Naive B cell (primary cell): Measurements from ENCODE around the gene UGT1A7. TPM values are rescaled to one million over a fixed set of nuclear protein-coding genes. Genes with fewer than 3 reads are reported as not detected.
"Not testable (repeated sequence)": the region's sequence is repeated elsewhere in the genome, so short reads cannot be mapped to it uniquely, and the experiment has no call there.

Source experiments
- ATAC-seq, 2 donors: fragments of 150-1000 bp; cut with Tn5 transposase; 2 replicates each; pipeline ENCODE4 v1.10.0; 2021; ENCODE audit warnings: low read depth in 2 of 2, mild to moderate bottlenecking in 2 of 2, moderate library complexity in 2 of 2
- DNase-seq: peaks from one replicate; pipeline ENCODE4 v3.0.0; 2022
- H3K27ac Mint-ChIP-seq, 6 donors: one replicate each; pipeline ENCODE4 v1.8.0; 2020 to 2022; ENCODE audit warnings: mild to moderate bottlenecking in 6 of 6, mixed read lengths in 6 of 6, moderate library complexity in 5 of 6, inconsistent platforms in 2 of 6
- H3K27me3 Mint-ChIP-seq, 3 donors: one replicate each; pipeline ENCODE4 v1.8.0; 2021 to 2022; ENCODE audit warnings: mixed read lengths in 3 of 3, mild to moderate bottlenecking in 1 of 3
- H3K36me3 Mint-ChIP-seq, 2 donors: one replicate each; pipeline ENCODE4 v1.8.0; 2020 to 2022; ENCODE audit warnings: mixed read lengths in 2 of 2, inconsistent platforms in 1 of 2, mild to moderate bottlenecking in 1 of 2
- H3K4me1 Mint-ChIP-seq, 3 donors: one replicate each; pipeline ENCODE4 v1.8.0; 2020 to 2022; ENCODE audit warnings: mixed read lengths in 3 of 3, inconsistent platforms in 1 of 3, mild to moderate bottlenecking in 1 of 3, moderate library complexity in 1 of 3
- H3K4me3 Mint-ChIP-seq, 8 donors: one replicate each; pipeline ENCODE4 v1.8.0; 2020 to 2022; ENCODE audit warnings: mild to moderate bottlenecking in 8 of 8, mixed read lengths in 8 of 8, moderate library complexity in 8 of 8, inconsistent platforms in 2 of 8
- H3K9me3 Mint-ChIP-seq, 7 donors: one replicate each; pipeline ENCODE4 v1.8.0; 2020 to 2022; ENCODE audit warnings: mixed read lengths in 7 of 7, mild to moderate bottlenecking in 5 of 7, inconsistent platforms in 2 of 7, moderate library complexity in 1 of 7
- polyA plus RNA-seq, 6 donors: library from polyadenylated mRNA; unstranded; fragments of 300-500 nt; fragmentation: Illumina TruSeq; gene quantifications; one replicate each; pipeline ENCODE4 v1.2.3, GENCODE V29; 2021; ENCODE audit warnings: low read depth in 6 of 6

UGT1A7 gene
- polyA plus RNA-seq: not detected

GRCh38 chr2:233681521-233682099 is at the start of gene UGT1A7:
Gene UGT1A7, plus strand, starts transcription at chr2:233681901. Its CDS starts 37 bp downstream, at chr2:233681938.
- H3K4me1 Mint-ChIP-seq: peaks cover 0 to 20% (median 13%) of the 10 kb centered on the region in 3 donors
- no peak for DNase-seq
- no peaks in the 10 kb centered on the region for H3K9me3 Mint-ChIP-seq
- H3K36me3 Mint-ChIP-seq: no peaks in the 10 kb centered on the region
- peak within 1 kb of the TSS in 2 of 8 donors; percentile 9 to 36 for H3K4me3 Mint-ChIP-seq
- ATAC-seq: no peak
- peak within 1 kb of the TSS in 1 of 6 donors; percentile 54 for H3K27ac Mint-ChIP-seq
- H3K27me3 Mint-ChIP-seq: peaks cover 5 to 14% (median 5%) of the 10 kb centered on the region in 3 donors

- H3K4me3 Mint-ChIP-seq, ATAC-seq: not testable (repeated sequence)
These were observed 45.4 kb upstream of the UGT1A7 start, which contains the start of gene UGT1A10 for GRCh38 chr2:233636306-233636705. Gene UGT1A10, plus strand, starts transcription at chr2:233636448. Its CDS starts 75 bp downstream, at chr2:233636523.

GRCh38 chr2:233638836-233639235 is 42.9 kb upstream of the UGT1A7 start:
- Mint-ChIP-seq H3K36me3 (peaks cover 0 to 8% of the 10 kb centered on the region in 2 donors), H3K9me3 (peaks cover 2 to 12% (median 7%) of the 10 kb centered on the region in 7 donors), H3K27me3 (peaks cover 33 to 40% (median 39%) of the 10 kb centered on the region in 3 donors), H3K4me3 (no peak overlapping the region), H3K27ac (no peak overlapping the region), H3K4me1 (peaks cover 0 to 5% (median 3%) of the 10 kb centered on the region in 3 donors)
- no peak for DNase-seq
- peak in 1 of 2 donors; percentile 37 for ATAC-seq

More at GRCh38 chr2:233636306-233636705, 45.4 kb upstream of the UGT1A7 start, which contains the start of gene UGT1A10:
- DNase-seq, H3K4me1 Mint-ChIP-seq, H3K36me3 Mint-ChIP-seq, H3K27ac Mint-ChIP-seq: not testable (repeated sequence)
- Mint-ChIP-seq H3K27me3 (peaks cover 43 to 57% (median 49%) of the 10 kb centered on the region in 3 donors), H3K9me3 (peaks cover 0 to 12% (median 2%) of the 10 kb centered on the region in 7 donors)

GRCh38 chr2:233639860-233640259 is 41.8 kb upstream of the UGT1A7 start:
- DNase-seq (no peak), ATAC-seq (no peak)
- Mint-ChIP-seq H3K27me3 (peaks cover 23 to 29% (median 29%) of the 10 kb centered on the region in 3 donors), H3K4me3 (no peak overlapping the region), H3K4me1 (peaks cover 0 to 5% (median 3%) of the 10 kb centered on the region in 3 donors), H3K27ac (no peak overlapping the region), H3K36me3 (peaks cover 0 to 8% of the 10 kb centered on the region in 2 donors), H3K9me3 (peaks cover 2 to 13% (median 10%) of the 10 kb centered on the region in 7 donors)

GRCh38 chr2:233643128-233643527 is 38.6 kb upstream of the UGT1A7 start:
- H3K4me3 Mint-ChIP-seq: no peak overlapping the region
- peaks cover 12 to 21% (median 19%) of the 10 kb centered on the region in 3 donors for H3K27me3 Mint-ChIP-seq
- H3K27ac Mint-ChIP-seq: no peak overlapping the region
- ATAC-seq: no peak
- peaks cover 9 to 25% of the 10 kb centered on the region in 2 donors for H3K36me3 Mint-ChIP-seq
- no peak for DNase-seq
- H3K9me3 Mint-ChIP-seq: peaks cover 12 to 38% (median 29%) of the 10 kb centered on the region in 7 donors
- peaks cover 0 to 5% (median 3%) of the 10 kb centered on the region in 3 donors for H3K4me1 Mint-ChIP-seq

- not testable (repeated sequence) for H3K27ac Mint-ChIP-seq, H3K4me1 Mint-ChIP-seq, H3K4me3 Mint-ChIP-seq, DNase-seq, ATAC-seq
- Mint-ChIP-seq H3K27me3 (peaks cover 12 to 26% (median 19%) of the 10 kb centered on the region in 3 donors), H3K36me3 (peaks cover 9 to 25% of the 10 kb centered on the region in 2 donors), H3K9me3 (peaks cover 12 to 38% (median 29%) of the 10 kb centered on the region in 7 donors)
These were observed 35.7 kb upstream of the UGT1A7 start for GRCh38 chr2:233646033-233646432.

- DNase-seq (no peak), ATAC-seq (no peak)
- Mint-ChIP-seq H3K4me1 (no peaks in the 10 kb centered on the region), H3K9me3 (peaks cover 5 to 20% (median 16%) of the 10 kb centered on the region in 7 donors), H3K27me3 (peaks cover 17 to 36% (median 20%) of the 10 kb centered on the region in 3 donors), H3K36me3 (peaks cover 9 to 17% of the 10 kb centered on the region in 2 donors), H3K27ac (peak overlapping the region in 1 of 6 donors; percentile 53), H3K4me3 (no peak overlapping the region)
These were observed 30.7 kb upstream of the UGT1A7 start for GRCh38 chr2:233650981-233651380.

GRCh38 chr2:233651430-233651829 is 30.3 kb upstream of the UGT1A7 start:
- H3K27ac Mint-ChIP-seq: no peak overlapping the region
- peaks cover 3 to 18% (median 13%) of the 10 kb centered on the region in 7 donors for H3K9me3 Mint-ChIP-seq
- H3K36me3 Mint-ChIP-seq: peaks cover 9 to 14% of the 10 kb centered on the region in 2 donors
- H3K4me1 Mint-ChIP-seq: no peaks in the 10 kb centered on the region
- ATAC-seq (no peak), DNase-seq (no peak)
- peaks cover 14 to 34% (median 18%) of the 10 kb centered on the region in 3 donors for H3K27me3 Mint-ChIP-seq
- H3K4me3 Mint-ChIP-seq: no peak overlapping the region

GRCh38 chr2:233654501-233654900 is 27.2 kb upstream of the UGT1A7 start:
- Mint-ChIP-seq H3K36me3 (no peaks in the 10 kb centered on the region), H3K9me3 (peaks cover 0 to 5% (median 0%) of the 10 kb centered on the region in 7 donors), H3K4me1 (no peaks in the 10 kb centered on the region), H3K27me3 (peaks cover 7 to 38% (median 9%) of the 10 kb centered on the region in 3 donors), H3K27ac (no peak overlapping the region), H3K4me3 (no peak overlapping the region)
- DNase-seq (no peak), ATAC-seq (no peak)

GRCh38 chr2:233655043-233655442 is 26.7 kb upstream of the UGT1A7 start:
- Mint-ChIP-seq H3K27me3 (peaks cover 12 to 39% (median 15%) of the 10 kb centered on the region in 3 donors), H3K36me3 (no peaks in the 10 kb centered on the region)
- no peak for ATAC-seq

GRCh38 chr2:233655943-233656342 is 25.8 kb upstream of the UGT1A7 start:
- H3K4me1 Mint-ChIP-seq, H3K27ac Mint-ChIP-seq, H3K4me3 Mint-ChIP-seq, H3K36me3 Mint-ChIP-seq, H3K9me3 Mint-ChIP-seq, DNase-seq, ATAC-seq: not testable (repeated sequence)
- H3K27me3 Mint-ChIP-seq: peaks cover 16 to 42% (median 18%) of the 10 kb centered on the region in 3 donors

More at GRCh38 chr2:233655043-233655442, 26.7 kb upstream of the UGT1A7 start:
- Mint-ChIP-seq H3K4me3 (no peak overlapping the region), H3K9me3 (peaks cover 0 to 5% (median 0%) of the 10 kb centered on the region in 7 donors), H3K4me1 (no peaks in the 10 kb centered on the region), H3K27ac (no peak overlapping the region)
- DNase-seq: no peak

- no peak overlapping the region for H3K4me3 Mint-ChIP-seq
- DNase-seq (no peak), ATAC-seq (no peak)
- H3K9me3 Mint-ChIP-seq: peaks cover 0 to 5% (median 0%) of the 10 kb centered on the region in 7 donors
- H3K4me1 Mint-ChIP-seq: no peaks in the 10 kb centered on the region
- no peaks in the 10 kb centered on the region for H3K36me3 Mint-ChIP-seq
- H3K27ac Mint-ChIP-seq: no peak overlapping the region
- H3K27me3 Mint-ChIP-seq: peaks cover 15 to 45% (median 18%) of the 10 kb centered on the region in 3 donors
These were observed 25.3 kb upstream of the UGT1A7 start for GRCh38 chr2:233656443-233656842.

GRCh38 chr2:233658610-233659009 is 23.1 kb upstream of the UGT1A7 start:
- Mint-ChIP-seq H3K4me1 (no peaks in the 10 kb centered on the region), H3K4me3 (no peak overlapping the region), H3K27me3 (peaks cover 12 to 48% (median 14%) of the 10 kb centered on the region in 3 donors), H3K27ac (no peak overlapping the region), H3K9me3 (peaks cover 0 to 7% (median 3%) of the 10 kb centered on the region in 7 donors), H3K36me3 (no peaks in the 10 kb centered on the region)
- no peak for DNase-seq
- no peak for ATAC-seq

GRCh38 chr2:233663911-233664310 is 17.8 kb upstream of the UGT1A7 start:
- no peaks in the 10 kb centered on the region for H3K4me1 Mint-ChIP-seq
- peaks cover 0 to 22% (median 6%) of the 10 kb centered on the region in 7 donors for H3K9me3 Mint-ChIP-seq
- no peak for ATAC-seq
- H3K4me3 Mint-ChIP-seq: no peak overlapping the region
- H3K27ac Mint-ChIP-seq: no peak overlapping the region
- no peak for DNase-seq
- H3K27me3 Mint-ChIP-seq: peaks cover 12 to 38% (median 28%) of the 10 kb centered on the region in 3 donors
- no peaks in the 10 kb centered on the region for H3K36me3 Mint-ChIP-seq
